OCI-M2 (cell line): ENCODE results near the gene DNM3.

ENCODE experiments used
- DNase-seq: peaks from one replicate; lab custom pipeline; 2025; ENCODE audit not compliant: unreplicated experiment; lab: John Stamatoyannopoulos, UW

DNM3 gene

GRCh38 chr1:172089768-172090510, 248.6 kb downstream of the DNM3 start:
- DNase-seq, result no peak

- no peak for DNase-seq
Observed at GRCh38 chr1:172090511-172090817, 249.2 kb downstream of the DNM3 start.

- DNase-seq, result no peak
Observed at GRCh38 chr1:172095846-172096245, 254.5 kb downstream of the DNM3 start.

- no peak for DNase-seq
Observed at GRCh38 chr1:172105230-172105629, 263.9 kb downstream of the DNM3 start.

GRCh38 chr1:172107316-172107975, 266.1 kb downstream of the DNM3 start:
- no peak for DNase-seq

- no peak for DNase-seq
Observed at GRCh38 chr1:172108161-172108893, 267.0 kb downstream of the DNM3 start.

- no peak for DNase-seq
Observed at GRCh38 chr1:172109359-172109758, 268.1 kb downstream of the DNM3 start.

GRCh38 chr1:172112576-172112975, 271.3 kb downstream of the DNM3 start:
- no peak for DNase-seq

- DNase-seq, result no peak
Observed at GRCh38 chr1:172117800-172118199, 276.5 kb downstream of the DNM3 start.

GRCh38 chr1:172118618-172119017, 277.3 kb downstream of the DNM3 start:
- DNase-seq, result no peak

GRCh38 chr1:172119184-172119583, 277.9 kb downstream of the DNM3 start:
- DNase-seq, result no peak

- DNase-seq, result no peak
Observed at GRCh38 chr1:172120381-172120780, 279.1 kb downstream of the DNM3 start.

- no peak for DNase-seq
Observed at GRCh38 chr1:172121081-172121717, 279.9 kb downstream of the DNM3 start.

GRCh38 chr1:172122381-172122780, 281.1 kb downstream of the DNM3 start:
- DNase-seq, result no peak

GRCh38 chr1:172125250-172125649, 284.0 kb downstream of the DNM3 start:
- DNase-seq, result no peak

GRCh38 chr1:172125812-172126430, 284.6 kb downstream of the DNM3 start:
- no peak for DNase-seq

GRCh38 chr1:172132836-172133235, 291.5 kb downstream of the DNM3 start:
- no peak for DNase-seq

- no peak for DNase-seq
Observed at GRCh38 chr1:172134087-172134731, 292.9 kb downstream of the DNM3 start.

- no peak for DNase-seq
Observed at GRCh38 chr1:172135076-172135672, 293.9 kb downstream of the DNM3 start.

GRCh38 chr1:172135978-172136610, 294.8 kb downstream of the DNM3 start:
- DNase-seq, result no peak
